Heart right ventricle (tissue), 16 donors: ENCODE data around the gene PLEKHH3. TPM values are rescaled to one million over a fixed set of nuclear protein-coding genes. Genes with fewer than 3 reads are reported as not detected.

ENCODE experiments used
- ATAC-seq, 8 donors: fragments of 200-7000 bp; cut with Tn5 transposase; one replicate each; pipeline ENCODE4 v1.9.1; 2020; ENCODE audit warnings: mild to moderate bottlenecking in 8 of 8, moderate library complexity in 8 of 8, moderate number of reproducible peaks in 1 of 8
- DNase-seq, 2 donors: peaks; one replicate each; pipeline ENCODE4 v3.0.0-alpha.2; 2020
- H3K27ac ChIP-seq, 10 donors: fragments of 200-600 bp; sonication (generic) in 2 of 10; one replicate each; pipeline versions ENCODE4 v1.5.0 to v1.8.0; 2020 to 2022; ENCODE audit warnings: mild to moderate bottlenecking in 3 of 10
- H3K27me3 ChIP-seq, 7 donors: fragments of 200-600 bp; one replicate each; pipeline ENCODE4 v1.8.0; 2021 to 2022; ENCODE audit warnings: mild to moderate bottlenecking in 2 of 7
- H3K36me3 ChIP-seq, 9 donors: fragments of 200-600 bp; sonication (generic) in 1 of 9; one replicate each; pipeline versions ENCODE4 v1.5.0 to v1.8.0; 2020 to 2022; ENCODE audit warnings: mild to moderate bottlenecking in 2 of 9
- H3K4me1 ChIP-seq, 9 donors: fragments of 200-600 bp; sonication (generic) in 1 of 9; one replicate each; pipeline versions ENCODE4 v1.5.0 to v1.8.0; 2020 to 2022; ENCODE audit warnings: mild to moderate bottlenecking in 4 of 9
- H3K4me3 ChIP-seq, 10 donors: fragments of 200-600 bp; sonication (generic) in 2 of 10; one replicate each; pipeline versions ENCODE4 v1.5.0 to v1.8.0; 2020 to 2022; ENCODE audit warnings: mild to moderate bottlenecking in 7 of 10, moderate library complexity in 2 of 10
- H3K9me3 ChIP-seq, 11 donors: fragments of 200-600 bp in 10 of 11; sonication (generic) in 2 of 11; one replicate each; pipeline versions ENCODE4 v1.5.0 to v1.8.0; 2013 to 2022; ENCODE audit warnings: mild to moderate bottlenecking in 2 of 11, control low read depth in 1 of 11, moderate library complexity in 1 of 11
- WGBS, 2 donors: extraction: QIAGEN DNeasy Blood & Tissue Kit; methylation state at CpG; one replicate each; pipeline ENCODE4 v1.1.7; 2013; ENCODE audit warnings: inconsistent platforms in 1 of 2; 5-methylcytosine and 5-hydroxymethylcytosine counted together
- intact Hi-C, 10 donors: fragments of 100-400 bp; cut with DNase I; formaldehyde crosslinking; loops; one replicate each; pipeline versions ENCODE4 v1.11.1 to v1.14.2; 2022
- polyA plus RNA-seq, 2 donors: library from polyadenylated mRNA; stranded (reverse); fragments of 200-250 nt; gene quantifications; one replicate each; pipeline ENCODE4 v1.2.3, GENCODE V29; 2013
- total RNA-seq, 10 donors: library from RNA; stranded (reverse); fragmentation: NEBNext Ultra II Directional in 3 of 10; extraction: Animal tissue kit (Norgen Biotek cat#: 25700) in 3 of 10; gene quantifications; one replicate each; pipeline versions ENCODE4 v1.2.1 to v1.2.4, GENCODE V29; 2021 to 2023
- TF ChIP-seq, protein P1 (sequence below), 9 donors: fragments of 200-600 bp; sonication (generic) in 2 of 9; IDR thresholded peaks; one replicate each; pipeline versions ENCODE4 v1.5.0 to v1.8.0; 2021 to 2022; ENCODE audit warnings: antibody characterized with exemption in 9 of 9, mild to moderate bottlenecking in 5 of 9, moderate library complexity in 1 of 9
- donor health status: Arrhythmogenic right ventricular cardiomyopathy.
- donor health status: ischemic (EF 13 %, LVEDD 7.1; RV severe dilation, severe dysfunction).
- donor health status: healthy with polysubstance abuse.
- donor health status: DM: no; HTN: yes; CAD: no.
- donor health status: DM: no; HTN: no; CAD: no.
- donor health status: ischemic (EF 25% LVEDD 6.9; RV normal size, moderate dysfunction).
- donor health status: ischemic (EF 25% LVEDD 5.7; RV mildly dilated, moderate dysfunction).
- donor health status: healthy.
- donor health status: DM: yes; HTN: yes; CAD: no.
- donor health status: Ischemic cardiomyopathy.
- donor health status: ischemic (EF 35%, LVEDD 5.7; RV mildly dilated, moderate dysfunction).
- donor health status: nonischemic (EF 11% LVEDD 7.7; RV severe dilation, severe dysfunction).
- donor health status: DM: yes; HTN: yes; CAD: no.
- donor health status: PGD.
- donor health status: ischemic (EF 29% LVEDD 5.4; RV normal size, mild dysfunction).
- donor health status: nonischemic (EF 23%, LVEDD 6.1; RV moderate dilation, normal function).

Gene PLEKHH3
- total and polyA plus RNA-seq, 12 donors, result 12.8 to 42.1 (median 22.8) TPM

DNA sequence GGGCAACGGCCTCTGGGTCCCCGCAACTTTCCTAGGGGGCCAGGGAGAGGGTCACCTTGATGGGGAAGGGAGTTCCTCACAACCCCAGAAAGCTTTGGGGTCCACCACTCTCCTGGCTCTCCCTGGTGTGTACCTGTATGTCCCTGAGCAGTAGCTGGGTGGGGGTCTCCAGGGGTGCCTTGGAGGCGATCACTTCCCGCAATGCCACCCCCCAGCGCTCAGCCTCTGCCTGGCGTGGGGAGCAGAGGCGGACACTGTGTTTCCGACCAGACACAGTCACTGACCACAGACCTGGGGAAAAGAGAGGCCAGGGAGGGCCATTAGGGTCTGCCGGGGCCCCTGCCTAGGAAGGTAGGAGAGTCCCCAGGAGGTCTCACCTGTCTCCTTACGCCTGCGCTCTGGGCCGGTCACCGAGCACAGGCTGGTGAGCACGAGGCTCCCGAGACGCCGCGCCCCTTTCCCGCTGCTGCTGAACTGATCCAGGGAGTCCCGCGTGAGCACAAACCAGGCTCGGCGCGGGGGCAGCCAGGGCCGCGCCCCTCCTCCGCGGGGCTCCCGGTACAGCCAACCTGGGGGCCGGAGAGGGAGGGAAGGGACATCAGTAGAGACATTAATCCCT, 3.4 kb downstream of the PLEKHH3 start:
- DNase-seq, result no peak
- TF ChIP-seq, protein P1, sequence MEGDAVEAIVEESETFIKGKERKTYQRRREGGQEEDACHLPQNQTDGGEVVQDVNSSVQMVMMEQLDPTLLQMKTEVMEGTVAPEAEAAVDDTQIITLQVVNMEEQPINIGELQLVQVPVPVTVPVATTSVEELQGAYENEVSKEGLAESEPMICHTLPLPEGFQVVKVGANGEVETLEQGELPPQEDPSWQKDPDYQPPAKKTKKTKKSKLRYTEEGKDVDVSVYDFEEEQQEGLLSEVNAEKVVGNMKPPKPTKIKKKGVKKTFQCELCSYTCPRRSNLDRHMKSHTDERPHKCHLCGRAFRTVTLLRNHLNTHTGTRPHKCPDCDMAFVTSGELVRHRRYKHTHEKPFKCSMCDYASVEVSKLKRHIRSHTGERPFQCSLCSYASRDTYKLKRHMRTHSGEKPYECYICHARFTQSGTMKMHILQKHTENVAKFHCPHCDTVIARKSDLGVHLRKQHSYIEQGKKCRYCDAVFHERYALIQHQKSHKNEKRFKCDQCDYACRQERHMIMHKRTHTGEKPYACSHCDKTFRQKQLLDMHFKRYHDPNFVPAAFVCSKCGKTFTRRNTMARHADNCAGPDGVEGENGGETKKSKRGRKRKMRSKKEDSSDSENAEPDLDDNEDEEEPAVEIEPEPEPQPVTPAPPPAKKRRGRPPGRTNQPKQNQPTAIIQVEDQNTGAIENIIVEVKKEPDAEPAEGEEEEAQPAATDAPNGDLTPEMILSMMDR (IDR thresholded peaks at IDR 0.05), result no peak
- no peak for ATAC-seq
- Histone ChIP-seq H3K27ac (peak overlapping the region; percentile 47 to 98 (median 95)), H3K27me3 (peaks cover 0 to 76% (median 0%) of the 10 kb centered on the region in 7 donors), H3K36me3 (peaks cover 0 to 55% (median 30%) of the 10 kb centered on the region in 9 donors), H3K4me3 (peak overlapping the region in 9 of 10 donors; percentile 72 to 99 (median 93)), H3K4me1 (peaks cover 20 to 70% (median 45%) of the 10 kb centered on the region in 9 donors), H3K9me3 (no peaks in the 10 kb centered on the region)
- 54 to 58% methylated on average over 30 of the region's 30 CpGs for WGBS, 2 donors
- intact Hi-C loops, result no loop called here

DNA sequence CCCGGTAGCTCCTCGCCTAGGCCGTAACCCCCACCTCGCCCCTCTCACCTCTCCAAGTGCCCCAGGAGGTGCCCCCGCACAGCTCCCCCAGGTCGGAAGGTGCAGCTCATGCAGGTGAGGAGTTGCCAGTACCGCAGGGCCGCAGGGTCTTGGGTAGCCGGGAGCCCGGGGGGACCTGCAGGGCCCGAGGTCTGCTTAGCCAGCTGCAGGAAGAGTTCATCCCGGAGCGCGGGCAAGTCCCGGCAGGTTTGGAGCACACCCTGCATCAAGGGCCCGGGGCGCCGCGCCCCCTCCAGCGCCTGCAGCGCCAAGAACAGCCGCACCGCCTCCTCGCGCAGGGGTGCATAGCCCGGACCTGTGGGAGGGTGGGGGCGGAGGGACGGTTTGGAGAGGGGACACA, 4.8 kb downstream of the PLEKHH3 start:
- H3K4me1 ChIP-seq, result peaks cover 25 to 71% (median 51%) of the 10 kb centered on the region in 9 donors
- ATAC-seq (no peak), DNase-seq (no peak)
- peaks cover 0 to 68% (median 30%) of the 10 kb centered on the region in 9 donors for H3K36me3 ChIP-seq
- WGBS, 2 donors, result 85 to 86% methylated on average over 28 of the region's 28 CpGs
- H3K9me3 ChIP-seq, result no peaks in the 10 kb centered on the region
- intact Hi-C loops, result no loop called here
- H3K4me3 ChIP-seq, result no peak overlapping the region
- peaks cover 0 to 76% (median 0%) of the 10 kb centered on the region in 7 donors for H3K27me3 ChIP-seq
- H3K27ac ChIP-seq, result peak overlapping the region in 2 of 10 donors; percentile 9 to 98
- TF ChIP-seq, protein P1 (IDR thresholded peaks at IDR 0.05), result no peak

DNA sequence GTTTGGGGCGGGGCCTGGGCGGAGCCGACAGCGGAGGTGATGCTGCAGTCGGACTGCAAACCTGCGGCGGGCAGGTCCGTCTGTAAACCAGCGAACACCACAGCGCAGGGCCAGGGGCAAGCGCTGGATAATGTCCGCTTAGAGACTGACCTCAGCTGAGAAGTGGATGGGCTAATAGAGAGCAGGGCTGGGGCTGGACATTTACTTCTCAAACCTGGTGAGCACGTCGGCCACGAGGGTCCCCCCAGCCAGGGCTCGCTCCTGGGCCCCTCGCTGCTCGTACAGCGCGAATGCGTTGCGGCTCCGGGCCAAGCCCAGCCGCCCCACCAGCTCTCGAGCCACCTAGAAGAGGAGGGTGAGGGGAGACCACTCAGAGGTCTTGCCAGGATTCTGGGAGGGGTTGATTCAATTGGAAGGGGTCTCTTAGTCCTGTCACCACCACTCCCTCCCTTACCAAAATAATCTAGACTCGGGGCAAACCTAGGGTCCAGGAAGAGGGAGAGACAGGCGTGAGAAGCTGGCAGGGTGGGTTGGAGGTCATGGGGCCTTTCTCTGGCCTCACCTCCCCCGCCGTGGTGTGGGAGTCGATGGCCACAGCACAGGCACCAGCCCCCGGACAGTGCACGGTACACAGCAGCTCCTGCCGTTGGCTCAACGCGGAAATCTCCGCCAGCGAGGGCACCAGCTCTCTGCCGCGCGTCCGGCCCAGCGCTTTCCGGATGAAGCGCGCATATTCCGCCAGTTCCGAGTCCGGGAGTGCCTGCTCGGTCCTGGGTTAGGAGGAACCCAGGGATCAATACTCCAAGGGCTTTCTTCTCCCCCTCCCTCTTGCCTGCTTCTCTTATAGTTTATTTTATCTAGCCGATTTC, 5.8 kb downstream of the PLEKHH3 start:
- 82 to 83% methylated on average over 50 of the region's 50 CpGs for WGBS, 2 donors
- H3K4me3 ChIP-seq, result peak overlapping the region in 1 of 10 donors; percentile 34
- peaks cover 25 to 73% (median 54%) of the 10 kb centered on the region in 9 donors for H3K4me1 ChIP-seq
- H3K27me3 ChIP-seq, result peaks cover 0 to 68% (median 0%) of the 10 kb centered on the region in 7 donors
- H3K36me3 ChIP-seq, result peaks cover 0 to 79% (median 33%) of the 10 kb centered on the region in 9 donors
- ATAC-seq (no peak), DNase-seq (no peak)
- peak overlapping the region in 3 of 10 donors; percentile 9 to 39 (median 24) for H3K27ac ChIP-seq
- TF ChIP-seq, protein P1 (IDR thresholded peaks at IDR 0.05), result no peak
- H3K9me3 ChIP-seq, result no peaks in the 10 kb centered on the region
- intact Hi-C loops, result no loop called here
